HepG2 (cell line): Measurements from ENCODE around the gene SCAMP3. TPM values are rescaled to one million over a fixed set of nuclear protein-coding genes. Genes with fewer than 3 reads are reported as not detected.
A peak's percentile ranks its signal among the peaks of the same experiment; 100 is the strongest.

Source experiments
- BHLHE40 ChIP-seq: IDR thresholded peaks from 2 replicates; pipeline ENCODE4 v1.6.1; 2011; ENCODE audit warnings: low read length, improper control_type of control experiment
- ESRRA ChIP-seq: sonication (generic); formaldehyde crosslinking; IDR thresholded peaks from 2 replicates; pipeline ENCODE4 v1.5.1; 2020; ENCODE audit warnings: mild to moderate bottlenecking, low read depth, missing genetic modification reagents
- EZH2 ChIP-seq: conservative IDR thresholded peaks from 2 replicates; pipeline ENCODE4 v1.6.1; 2012; ENCODE audit warnings: mild to moderate bottlenecking, low read depth, low read length, moderate library complexity
- FOXK1 ChIP-seq: sonication (generic); formaldehyde crosslinking; IDR thresholded peaks from 2 replicates; pipeline ENCODE4 v1.4.0; 2020; ENCODE audit warnings: low read depth, missing genetic modification reagents, borderline replicate concordance
- GABPA ChIP-seq, 2 experiments: IDR thresholded peaks; 2 replicates each; pipeline ENCODE4 v1.6.1; 2011 to 2016; ENCODE audit warnings: low read depth in 2 of 2, low read length in 1 of 2, missing biosample characterization in 1 of 2, missing genetic modification characterization in 1 of 2
- GATAD2A ChIP-seq: IDR thresholded peaks from 2 replicates; pipeline ENCODE4 v1.6.1; 2016
- HNRNPLL ChIP-seq: fragments of 200-400 bp; formaldehyde crosslinking; IDR thresholded peaks from 2 replicates; pipeline ENCODE4 v1.6.1; 2017; ENCODE audit warnings: mild to moderate bottlenecking, low read depth, low read length; ENCODE audit not compliant: poor library complexity, severe bottlenecking
- NCOR1 ChIP-seq: fragments of 200-600 bp; sonication (generic); IDR thresholded peaks from 2 replicates; pipeline ENCODE4 v1.7.0; 2017; ENCODE audit warnings: antibody characterized with exemption, low read length, borderline replicate concordance
- NFYC ChIP-seq: IDR thresholded peaks from 2 replicates; pipeline ENCODE4 v1.6.1; 2016; ENCODE audit warnings: missing genetic modification reagents, missing compliant biosample characterization
- POLR2G ChIP-seq: fragments of 200-400 bp; formaldehyde crosslinking; IDR thresholded peaks from 2 replicates; pipeline ENCODE4 v1.6.1; 2018; ENCODE audit warnings: mild to moderate bottlenecking, low read depth, low read length, moderate library complexity
- RBFOX2 ChIP-seq: fragments of 200-400 bp; formaldehyde crosslinking; IDR thresholded peaks from 2 replicates; pipeline ENCODE4 v1.6.1; 2017; ENCODE audit warnings: low read depth, mild to moderate bottlenecking, low read length
- ZFP36L1 ChIP-seq: sonication (generic); formaldehyde crosslinking; IDR thresholded peaks from 2 replicates; pipeline ENCODE4 v1.8.0; 2022; ENCODE audit warnings: mild to moderate bottlenecking, missing genetic modification reagents, moderate library complexity
- ZNF383 ChIP-seq: sonication (generic); formaldehyde crosslinking; IDR thresholded peaks from 2 replicates; pipeline ENCODE4 v1.4.0; 2020; ENCODE audit warnings: missing genetic modification reagents, mild to moderate bottlenecking, borderline replicate concordance
- polyA plus RNA-seq, 8 experiments: library from polyadenylated mRNA; depleted of rRNA in 3 of 8; stranded (reverse) in 7 of 8; unstranded in 1 of 8; fragments of >200 nt; fragmentation: Illumina TruSeq in 4 of 8; extraction: Trizol in 4 of 8; gene quantifications; 2 replicates each; pipeline versions ENCODE4 v1.2.1 to v1.2.3, GENCODE V29; 2011 to 2016; ENCODE audit warnings: low read depth in 4 of 8, missing spikeins in 1 of 8, mixed read lengths in 1 of 8; ENCODE audit not compliant: insufficient read depth in 1 of 8
- total RNA-seq, 5 experiments: library from RNA; depleted of rRNA; stranded (reverse); fragments of >200 nt; fragmentation: Illumina TruSeq; extraction: Trizol; gene quantifications; 2 replicates each; pipeline ENCODE4 v1.2.3, GENCODE V29; 2016; ENCODE audit warnings: low read depth in 1 of 5
- TF ChIP-seq, protein P1 (sequence below): sonication (generic); formaldehyde crosslinking; IDR thresholded peaks from 2 replicates; pipeline ENCODE4 v1.4.0; 2020; ENCODE audit warnings: missing genetic modification reagents, borderline replicate concordance
- TF ChIP-seq, protein P2 (sequence below): IDR thresholded peaks from 2 replicates; pipeline ENCODE4 v1.6.1; 2016; ENCODE audit warnings: control low read depth
- TF ChIP-seq, protein P3 (sequence below): sonication (generic); formaldehyde crosslinking; IDR thresholded peaks from 2 replicates; pipeline ENCODE4 v1.5.1; 2020; ENCODE audit warnings: mild to moderate bottlenecking, missing genetic modification reagents, borderline replicate concordance
- TF ChIP-seq, protein P4 (sequence below), 2 experiments: sonication (generic) in 1 of 2; formaldehyde crosslinking in 1 of 2; IDR thresholded peaks; 2 replicates each; pipeline versions ENCODE4 v1.4.0 to v1.6.1; 2018 to 2020; ENCODE audit warnings: missing genetic modification reagents in 2 of 2, borderline replicate concordance in 1 of 2, low read depth in 1 of 2, mild to moderate bottlenecking in 1 of 2, missing biosample characterization in 1 of 2

SCAMP3 gene
- total and polyA plus RNA-seq, 2 of the 13 experiments (the other 11 are each of a cell fraction or from before 2014, with no cell fraction given) = 46.8 to 83.3 TPM

DNA sequence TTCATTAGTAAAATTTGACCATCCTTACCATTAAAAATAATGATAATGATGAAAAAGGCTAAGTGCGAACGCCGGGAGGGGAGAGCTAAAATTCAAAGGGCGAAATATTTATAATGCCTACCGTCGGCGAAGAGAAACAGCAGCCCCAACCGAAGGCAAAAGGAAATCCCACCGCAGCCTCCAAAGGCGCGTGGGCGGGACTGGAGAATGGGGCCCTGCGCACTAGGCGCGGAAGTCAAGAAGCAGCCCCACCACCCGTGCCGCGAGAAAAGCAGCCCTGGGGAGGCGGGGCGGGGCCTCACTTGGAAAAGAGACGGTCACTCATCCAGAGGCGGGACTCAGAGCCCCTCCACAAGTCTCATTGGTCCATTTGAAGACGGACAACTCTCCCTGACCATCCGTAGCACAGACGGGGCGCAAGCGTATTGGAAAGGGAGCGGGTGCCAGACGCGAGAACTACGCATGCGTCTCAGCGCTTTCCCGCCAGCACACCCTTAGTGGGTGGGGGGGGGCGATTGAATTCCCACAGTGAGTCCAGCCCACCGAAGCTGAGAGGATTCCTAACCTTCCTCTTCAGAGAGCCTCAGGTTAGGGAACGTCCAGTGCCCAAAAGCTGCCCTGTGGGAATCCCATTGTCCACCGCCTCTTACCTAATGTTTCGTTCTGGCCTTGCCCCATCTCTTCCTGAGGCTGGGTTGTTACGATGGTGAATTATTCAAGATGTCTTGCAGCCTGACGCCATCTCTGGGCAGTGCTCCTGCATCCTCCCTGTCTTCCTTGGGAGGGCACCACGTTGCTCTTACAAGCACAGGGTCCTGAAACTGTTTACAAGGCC lies 34.7 kb downstream of the SCAMP3 start (continued):
- TF ChIP-seq, protein P1, sequence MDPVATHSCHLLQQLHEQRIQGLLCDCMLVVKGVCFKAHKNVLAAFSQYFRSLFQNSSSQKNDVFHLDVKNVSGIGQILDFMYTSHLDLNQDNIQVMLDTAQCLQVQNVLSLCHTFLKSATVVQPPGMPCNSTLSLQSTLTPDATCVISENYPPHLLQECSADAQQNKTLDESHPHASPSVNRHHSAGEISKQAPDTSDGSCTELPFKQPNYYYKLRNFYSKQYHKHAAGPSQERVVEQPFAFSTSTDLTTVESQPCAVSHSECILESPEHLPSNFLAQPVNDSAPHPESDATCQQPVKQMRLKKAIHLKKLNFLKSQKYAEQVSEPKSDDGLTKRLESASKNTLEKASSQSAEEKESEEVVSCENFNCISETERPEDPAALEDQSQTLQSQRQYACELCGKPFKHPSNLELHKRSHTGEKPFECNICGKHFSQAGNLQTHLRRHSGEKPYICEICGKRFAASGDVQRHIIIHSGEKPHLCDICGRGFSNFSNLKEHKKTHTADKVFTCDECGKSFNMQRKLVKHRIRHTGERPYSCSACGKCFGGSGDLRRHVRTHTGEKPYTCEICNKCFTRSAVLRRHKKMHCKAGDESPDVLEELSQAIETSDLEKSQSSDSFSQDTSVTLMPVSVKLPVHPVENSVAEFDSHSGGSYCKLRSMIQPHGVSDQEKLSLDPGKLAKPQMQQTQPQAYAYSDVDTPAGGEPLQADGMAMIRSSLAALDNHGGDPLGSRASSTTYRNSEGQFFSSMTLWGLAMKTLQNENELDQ (CRISPR knock-in tag) = no peak
- TF ChIP-seq GATAD2A (CRISPR knock-in tag) = 0 out of 2 replicates have a peak, but pooled peaks have one; percentile 6
- TF ChIP-seq, protein P2, sequence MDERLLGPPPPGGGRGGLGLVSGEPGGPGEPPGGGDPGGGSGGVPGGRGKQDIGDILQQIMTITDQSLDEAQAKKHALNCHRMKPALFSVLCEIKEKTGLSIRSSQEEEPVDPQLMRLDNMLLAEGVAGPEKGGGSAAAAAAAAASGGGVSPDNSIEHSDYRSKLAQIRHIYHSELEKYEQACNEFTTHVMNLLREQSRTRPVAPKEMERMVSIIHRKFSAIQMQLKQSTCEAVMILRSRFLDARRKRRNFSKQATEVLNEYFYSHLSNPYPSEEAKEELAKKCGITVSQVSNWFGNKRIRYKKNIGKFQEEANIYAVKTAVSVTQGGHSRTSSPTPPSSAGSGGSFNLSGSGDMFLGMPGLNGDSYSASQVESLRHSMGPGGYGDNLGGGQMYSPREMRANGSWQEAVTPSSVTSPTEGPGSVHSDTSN (CRISPR knock-in tag) = peak; percentile 90
- TF ChIP-seq BHLHE40 = peak; percentile 47; the same call in 1 of the 2 replicates
- TF ChIP-seq POLR2G = peak; percentile 94
- peak; percentile 88 for TF ChIP-seq HNRNPLL
- TF ChIP-seq, protein P3, sequence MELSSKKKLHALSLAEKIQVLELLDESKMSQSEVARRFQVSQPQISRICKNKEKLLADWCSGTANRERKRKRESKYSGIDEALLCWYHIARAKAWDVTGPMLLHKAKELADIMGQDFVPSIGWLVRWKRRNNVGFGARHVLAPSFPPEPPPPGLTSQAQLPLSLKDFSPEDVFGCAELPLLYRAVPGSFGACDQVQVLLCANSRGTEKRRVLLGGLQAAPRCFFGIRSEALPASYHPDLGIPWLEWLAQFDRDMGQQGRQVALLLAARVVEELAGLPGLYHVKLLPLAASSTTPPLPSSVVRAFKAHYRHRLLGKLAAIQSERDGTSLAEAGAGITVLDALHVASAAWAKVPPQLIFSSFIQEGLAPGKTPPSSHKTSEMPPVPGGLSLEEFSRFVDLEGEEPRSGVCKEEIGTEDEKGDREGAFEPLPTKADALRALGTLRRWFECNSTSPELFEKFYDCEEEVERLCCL = peak; percentile 69; the same call in 1 of the 2 replicates
- no peak for TF ChIP-seq GABPA (IDR thresholded peaks at IDR 0.05; ENCODE audit: low read depth, low read length)
- peak; percentile 45 for TF ChIP-seq GABPA (CRISPR knock-in tag; IDR thresholded peaks at IDR 0.05; ENCODE audit: low read depth)
- TF ChIP-seq ESRRA = no peak
- TF ChIP-seq NCOR1 = peak; percentile 20; the same call in 1 of the 2 replicates
- no peak for TF ChIP-seq ZNF383 (CRISPR knock-in tag)
- TF ChIP-seq NFYC (CRISPR knock-in tag) = peak; percentile 97
- TF ChIP-seq RBFOX2 = peak; percentile 78
- TF ChIP-seq, protein P4, sequence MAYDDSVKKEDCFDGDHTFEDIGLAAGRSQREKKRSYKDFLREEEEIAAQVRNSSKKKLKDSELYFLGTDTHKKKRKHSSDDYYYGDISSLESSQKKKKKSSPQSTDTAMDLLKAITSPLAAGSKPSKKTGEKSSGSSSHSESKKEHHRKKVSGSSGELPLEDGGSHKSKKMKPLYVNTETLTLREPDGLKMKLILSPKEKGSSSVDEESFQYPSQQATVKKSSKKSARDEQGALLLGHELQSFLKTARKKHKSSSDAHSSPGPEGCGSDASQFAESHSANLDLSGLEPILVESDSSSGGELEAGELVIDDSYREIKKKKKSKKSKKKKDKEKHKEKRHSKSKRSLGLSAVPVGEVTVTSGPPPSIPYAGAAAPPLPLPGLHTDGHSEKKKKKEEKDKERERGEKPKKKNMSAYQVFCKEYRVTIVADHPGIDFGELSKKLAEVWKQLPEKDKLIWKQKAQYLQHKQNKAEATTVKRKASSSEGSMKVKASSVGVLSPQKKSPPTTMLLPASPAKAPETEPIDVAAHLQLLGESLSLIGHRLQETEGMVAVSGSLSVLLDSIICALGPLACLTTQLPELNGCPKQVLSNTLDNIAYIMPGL (CRISPR knock-in tag; IDR thresholded peaks at IDR 0.05; ENCODE audit: borderline replicate concordance in 1 of 2, low read depth in 1 of 2) = peak; percentile 23 to 36; a peak in 1 of 4 replicates
- no peak for TF ChIP-seq ZFP36L1 (CRISPR knock-in tag)
- TF ChIP-seq EZH2 = no peak
- no peak for TF ChIP-seq FOXK1 (CRISPR knock-in tag)
